Panc1 (cell line): ENCODE results near the gene RBP5. TPM values are rescaled to one million over a fixed set of nuclear protein-coding genes. Genes with fewer than 3 reads are reported as not detected.
A peak's percentile ranks its signal among the peaks of the same experiment; 100 is the strongest.

Experiments
- ATAC-seq: fragments of 200-7000 bp; cut with Tn5 transposase; 2 replicates; pipeline ENCODE4 v1.9.1; 2020; ENCODE audit warnings: mild to moderate bottlenecking, moderate library complexity
- BruUV-seq: library from RNA; stranded (reverse); fragments of 400-500 nt; replicated peaks from 2 replicates; lab custom pipeline; 2021; lab: Mats Ljungman, UMichigan
- CTCF ChIA-PET: fragments of 300-600 bp; sonication (Branson Sonifier 250); formaldehyde crosslinking; loops from one replicate; lab custom pipeline; 2022; ENCODE audit warnings: antibody characterized with exemption; lab: Charles Lee
- POLR2A ChIA-PET: fragments of 300-600 bp; sonication (Branson Sonifier 250); formaldehyde crosslinking; loops from one replicate; lab custom pipeline; 2022; ENCODE audit warnings: antibody characterized with exemption; lab: Charles Lee
- DNase-seq: peaks from one replicate; pipeline ENCODE4 v3.0.0-alpha.2; 2010; ENCODE audit warnings: low read depth, low spot score
- H3K27ac ChIP-seq: 2 replicates; pipeline ENCODE4 v1.5.1; 2011; ENCODE audit warnings: mild to moderate bottlenecking, low read length, inconsistent platforms
- H3K27me3 ChIP-seq: fragments of 200-500 bp; sonication (Bioruptor generic); 2 replicates; pipeline ENCODE4 v1.6.0; 2014; ENCODE audit warnings: low read length, inconsistent platforms; ENCODE audit not compliant: control insufficient read depth, insufficient read depth
- H3K36me3 ChIP-seq: fragments of 200-500 bp; sonication (Bioruptor generic); 2 replicates; pipeline ENCODE4 v1.5.1; 2014; ENCODE audit warnings: inconsistent platforms, mild to moderate bottlenecking, low read length, moderate library complexity; ENCODE audit not compliant: control insufficient read depth, insufficient read depth
- H3K4me1 ChIP-seq: 2 replicates; pipeline ENCODE4 v1.5.1; 2011; ENCODE audit warnings: inconsistent platforms, mild to moderate bottlenecking, low read length, moderate library complexity; ENCODE audit not compliant: control insufficient read depth, insufficient read depth
- H3K4me3 ChIP-seq, 2 experiments: 2 replicates each; pipeline ENCODE4 v1.5.1; 2011 to 2012; ENCODE audit warnings: low read depth in 2 of 2, low read length in 2 of 2, mild to moderate bottlenecking in 2 of 2, inconsistent platforms in 1 of 2, moderate library complexity in 1 of 2
- H3K9me3 ChIP-seq: fragments of 200-500 bp; sonication (Bioruptor generic); 2 replicates; pipeline ENCODE4 v1.5.1; 2014; ENCODE audit warnings: low read depth, mild to moderate bottlenecking, inconsistent platforms, low read length, moderate library complexity; ENCODE audit not compliant: control insufficient read depth, insufficient read depth
- POLR2AphosphoS5 ChIP-seq: IDR thresholded peaks from 2 replicates; pipeline ENCODE4 v1.6.1; 2012; ENCODE audit warnings: mild to moderate bottlenecking, low read depth, low read length, moderate library complexity
- SIN3A ChIP-seq: IDR thresholded peaks from 2 replicates; pipeline ENCODE4 v1.6.1; 2012; ENCODE audit warnings: low read depth, mild to moderate bottlenecking, low read length, moderate library complexity, borderline replicate concordance; ENCODE audit not compliant: insufficient read depth
- TCF7L2 ChIP-seq: IDR thresholded peaks from 2 replicates; pipeline ENCODE4 v1.6.1; 2011; ENCODE audit warnings: mild to moderate bottlenecking, low read depth, low read length, inconsistent platforms
- in situ Hi-C: cut with HindIII; loops from 2 replicates; pipeline ENCODE4 v1.10.0; 2016; ENCODE audit warnings: low sequenced_read_pairs, low pct_unique_long_range_greater_than_20kb
- intact Hi-C: fragments of 100-400 bp; cut with micrococcal nuclease; formaldehyde crosslinking; loops from one replicate; pipeline ENCODE4 v1.10.0; 2022; ENCODE audit not compliant: unreplicated experiment
- total RNA-seq: library from RNA; stranded (reverse); gene quantifications from one replicate; pipeline ENCODE4 v1.2.1, GENCODE V29; 2021; ENCODE audit not compliant: unreplicated experiment
- TF ChIP-seq, protein P1 (sequence below): fragments of 450-650 bp; IDR thresholded peaks from 2 replicates; pipeline ENCODE4 v1.5.1; 2017; ENCODE audit warnings: mild to moderate bottlenecking
- TF ChIP-seq, protein P2 (sequence below), 2 experiments: IDR thresholded peaks; 2 replicates each; pipeline ENCODE4 v1.6.1; 2011 to 2012; ENCODE audit warnings: low read depth in 2 of 2, control low read depth in 1 of 2, low read length in 1 of 2, mild to moderate bottlenecking in 1 of 2, moderate library complexity in 1 of 2; ENCODE audit not compliant: insufficient read depth in 1 of 2

The RBP5 gene
- total RNA-seq, 1 experiment from 2014 or later, result not detected

DNA sequence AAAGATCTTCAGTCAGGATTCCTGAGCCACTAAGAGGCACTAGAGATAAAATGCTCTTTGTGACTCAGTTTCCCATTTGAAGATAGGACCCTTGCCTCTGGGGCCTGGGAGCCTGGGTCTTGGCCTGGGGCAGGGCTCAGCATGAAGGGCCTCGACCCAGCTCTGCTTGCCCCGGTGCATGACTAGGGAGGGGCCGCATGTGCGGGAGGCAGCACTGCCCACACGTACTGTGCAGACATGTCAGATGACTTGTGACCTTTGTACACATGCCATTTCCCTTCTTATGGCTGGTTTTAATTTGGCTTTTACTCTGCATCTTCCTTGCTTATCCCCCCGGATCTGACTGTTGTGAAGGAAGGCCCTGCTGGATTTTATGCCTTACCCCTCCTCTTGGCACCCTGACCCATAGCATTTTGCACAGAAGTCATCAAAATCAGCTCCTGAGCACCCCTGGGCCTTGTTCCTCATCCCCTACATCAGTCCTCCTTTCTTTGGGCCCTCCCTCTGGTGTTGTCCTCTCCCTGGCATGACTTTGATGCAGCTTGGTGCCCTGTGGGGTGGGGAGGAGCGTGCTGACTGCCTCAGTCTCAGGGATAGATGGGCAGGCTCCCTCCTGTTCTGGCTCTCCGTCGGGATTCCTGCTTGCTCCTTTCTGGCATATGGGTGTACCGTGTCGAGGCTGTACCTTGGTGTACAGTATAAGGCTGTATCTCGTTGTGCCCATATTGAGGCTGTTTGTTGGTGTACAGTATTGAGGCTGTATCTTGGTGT is 5.9 kb upstream of the RBP5 start:
- no peak for ATAC-seq
- Histone ChIP-seq H3K4me3 (no peak overlapping the region), H3K27me3 (no peaks in the 10 kb centered on the region), H3K27ac (no peak overlapping the region), H3K36me3 (no peaks in the 10 kb centered on the region), H3K4me1 (no peaks in the 10 kb centered on the region), H3K9me3 (no peaks in the 10 kb centered on the region)
- ChIA-PET POLR2A (no interaction called here), CTCF (no interaction called here)
- intact Hi-C loops (no loop called here), in situ Hi-C loops (no loop called here)
- no peak for DNase-seq
- TF ChIP-seq, protein P1, sequence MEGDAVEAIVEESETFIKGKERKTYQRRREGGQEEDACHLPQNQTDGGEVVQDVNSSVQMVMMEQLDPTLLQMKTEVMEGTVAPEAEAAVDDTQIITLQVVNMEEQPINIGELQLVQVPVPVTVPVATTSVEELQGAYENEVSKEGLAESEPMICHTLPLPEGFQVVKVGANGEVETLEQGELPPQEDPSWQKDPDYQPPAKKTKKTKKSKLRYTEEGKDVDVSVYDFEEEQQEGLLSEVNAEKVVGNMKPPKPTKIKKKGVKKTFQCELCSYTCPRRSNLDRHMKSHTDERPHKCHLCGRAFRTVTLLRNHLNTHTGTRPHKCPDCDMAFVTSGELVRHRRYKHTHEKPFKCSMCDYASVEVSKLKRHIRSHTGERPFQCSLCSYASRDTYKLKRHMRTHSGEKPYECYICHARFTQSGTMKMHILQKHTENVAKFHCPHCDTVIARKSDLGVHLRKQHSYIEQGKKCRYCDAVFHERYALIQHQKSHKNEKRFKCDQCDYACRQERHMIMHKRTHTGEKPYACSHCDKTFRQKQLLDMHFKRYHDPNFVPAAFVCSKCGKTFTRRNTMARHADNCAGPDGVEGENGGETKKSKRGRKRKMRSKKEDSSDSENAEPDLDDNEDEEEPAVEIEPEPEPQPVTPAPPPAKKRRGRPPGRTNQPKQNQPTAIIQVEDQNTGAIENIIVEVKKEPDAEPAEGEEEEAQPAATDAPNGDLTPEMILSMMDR, result no peak
- TF ChIP-seq POLR2AphosphoS5, result no peak
- TF ChIP-seq, protein P2, sequence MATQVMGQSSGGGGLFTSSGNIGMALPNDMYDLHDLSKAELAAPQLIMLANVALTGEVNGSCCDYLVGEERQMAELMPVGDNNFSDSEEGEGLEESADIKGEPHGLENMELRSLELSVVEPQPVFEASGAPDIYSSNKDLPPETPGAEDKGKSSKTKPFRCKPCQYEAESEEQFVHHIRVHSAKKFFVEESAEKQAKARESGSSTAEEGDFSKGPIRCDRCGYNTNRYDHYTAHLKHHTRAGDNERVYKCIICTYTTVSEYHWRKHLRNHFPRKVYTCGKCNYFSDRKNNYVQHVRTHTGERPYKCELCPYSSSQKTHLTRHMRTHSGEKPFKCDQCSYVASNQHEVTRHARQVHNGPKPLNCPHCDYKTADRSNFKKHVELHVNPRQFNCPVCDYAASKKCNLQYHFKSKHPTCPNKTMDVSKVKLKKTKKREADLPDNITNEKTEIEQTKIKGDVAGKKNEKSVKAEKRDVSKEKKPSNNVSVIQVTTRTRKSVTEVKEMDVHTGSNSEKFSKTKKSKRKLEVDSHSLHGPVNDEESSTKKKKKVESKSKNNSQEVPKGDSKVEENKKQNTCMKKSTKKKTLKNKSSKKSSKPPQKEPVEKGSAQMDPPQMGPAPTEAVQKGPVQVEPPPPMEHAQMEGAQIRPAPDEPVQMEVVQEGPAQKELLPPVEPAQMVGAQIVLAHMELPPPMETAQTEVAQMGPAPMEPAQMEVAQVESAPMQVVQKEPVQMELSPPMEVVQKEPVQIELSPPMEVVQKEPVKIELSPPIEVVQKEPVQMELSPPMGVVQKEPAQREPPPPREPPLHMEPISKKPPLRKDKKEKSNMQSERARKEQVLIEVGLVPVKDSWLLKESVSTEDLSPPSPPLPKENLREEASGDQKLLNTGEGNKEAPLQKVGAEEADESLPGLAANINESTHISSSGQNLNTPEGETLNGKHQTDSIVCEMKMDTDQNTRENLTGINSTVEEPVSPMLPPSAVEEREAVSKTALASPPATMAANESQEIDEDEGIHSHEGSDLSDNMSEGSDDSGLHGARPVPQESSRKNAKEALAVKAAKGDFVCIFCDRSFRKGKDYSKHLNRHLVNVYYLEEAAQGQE (IDR thresholded peaks at IDR 0.05; ENCODE audit: insufficient read depth in 1 of 2, low read depth in 2 of 2, low read length in 1 of 2), result no peak
- no peak for TF ChIP-seq TCF7L2
- no peak for TF ChIP-seq SIN3A
- no TSS peak for BruUV-seq

DNA sequence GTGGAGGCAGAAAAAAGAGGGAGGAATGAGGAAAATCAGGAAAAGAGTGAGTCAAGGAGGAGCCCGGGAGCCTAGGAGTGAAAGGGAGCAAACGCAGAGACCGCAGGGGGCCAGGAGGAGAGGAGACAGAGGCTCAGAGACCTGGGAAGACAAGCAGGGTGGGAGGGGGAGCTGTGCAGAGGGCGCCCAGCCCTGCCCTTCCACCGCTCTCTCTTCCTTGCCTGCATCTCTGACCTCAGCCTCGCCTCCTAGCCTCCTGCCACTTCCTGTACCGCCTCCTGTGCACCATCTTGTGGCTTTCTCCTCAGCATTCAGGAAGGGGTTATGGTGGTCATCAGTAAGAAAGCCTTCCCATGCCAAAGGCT is 2.8 kb upstream of the RBP5 start:
- no peaks in the 10 kb centered on the region for H3K9me3 ChIP-seq
- POLR2A ChIA-PET, result interaction anchor here (0.6 kb wide), 1 partner anchor 1151 kb away, joined by 5 read pairs; no protein-coding TSS in a partner anchor
- in situ Hi-C loops, result no loop called here
- intact Hi-C loops, result no loop called here
- H3K27me3 ChIP-seq, result no peaks in the 10 kb centered on the region
- ATAC-seq, result no peak
- no peaks in the 10 kb centered on the region for H3K36me3 ChIP-seq
- CTCF ChIA-PET, result no interaction called here
- no peak for DNase-seq
- no TSS peak for BruUV-seq
- H3K27ac ChIP-seq, result no peak overlapping the region
- H3K4me1 ChIP-seq, result no peaks in the 10 kb centered on the region
- TF ChIP-seq POLR2AphosphoS5, result no peak
- TF ChIP-seq, protein P1, result no peak
- TF ChIP-seq, protein P2 (IDR thresholded peaks at IDR 0.05; ENCODE audit: insufficient read depth in 1 of 2, low read depth in 2 of 2, low read length in 1 of 2), result no peak
- no peak for TF ChIP-seq SIN3A
- TF ChIP-seq TCF7L2, result no peak
- H3K4me3 ChIP-seq, result peak overlapping the region in 1 of 2 experiments; percentile 43; a peak in 2 of 4 replicates
